Chondrocyte (in vitro differentiated cells): ENCODE data around the gene TRABD2B. TPM values are rescaled to one million over a fixed set of nuclear protein-coding genes. Genes with fewer than 3 reads are reported as not detected.

ENCODE experiments used
- DNase-seq: peaks from one replicate; pipeline ENCODE4 v3.0.0; 2021; ENCODE audit warnings: mixed read lengths, low spot score
- H3K27ac Mint-ChIP-seq: one replicate; pipeline ENCODE4 v1.8.0; 2021; ENCODE audit warnings: mild to moderate bottlenecking, moderate library complexity, mixed read lengths; ENCODE audit not compliant: unreplicated experiment
- H3K27me3 Mint-ChIP-seq: 2 replicates; pipeline ENCODE4 v1.8.0; 2021; ENCODE audit warnings: low read depth, mixed read lengths
- H3K36me3 Mint-ChIP-seq: 2 replicates; pipeline ENCODE4 v1.8.0; 2021; ENCODE audit warnings: low read depth, mixed read lengths
- H3K4me1 Mint-ChIP-seq: 2 replicates; pipeline ENCODE4 v1.8.0; 2021; ENCODE audit warnings: low read depth, mild to moderate bottlenecking, mixed read lengths
- H3K4me3 Mint-ChIP-seq: one replicate; pipeline ENCODE4 v1.8.0; 2021; ENCODE audit warnings: mild to moderate bottlenecking, moderate library complexity, mixed read lengths; ENCODE audit not compliant: unreplicated experiment
- H3K9me3 Mint-ChIP-seq: 2 replicates; pipeline ENCODE4 v1.8.0; 2021; ENCODE audit warnings: low read depth, mixed read lengths
- total RNA-seq: library from RNA; stranded (reverse); gene quantifications from 3 replicates; pipeline ENCODE4 v1.2.1, GENCODE V29; 2021
- TF ChIP-seq, protein P1 (sequence below): fragments of 200-600 bp; sonication (generic); IDR thresholded peaks from 2 replicates; pipeline ENCODE4 v1.5.0; 2021; ENCODE audit warnings: antibody characterized with exemption, mild to moderate bottlenecking, moderate library complexity

Gene TRABD2B
- total RNA-seq, 1 donor from 2014 or later = 0.90 TPM

DNA sequence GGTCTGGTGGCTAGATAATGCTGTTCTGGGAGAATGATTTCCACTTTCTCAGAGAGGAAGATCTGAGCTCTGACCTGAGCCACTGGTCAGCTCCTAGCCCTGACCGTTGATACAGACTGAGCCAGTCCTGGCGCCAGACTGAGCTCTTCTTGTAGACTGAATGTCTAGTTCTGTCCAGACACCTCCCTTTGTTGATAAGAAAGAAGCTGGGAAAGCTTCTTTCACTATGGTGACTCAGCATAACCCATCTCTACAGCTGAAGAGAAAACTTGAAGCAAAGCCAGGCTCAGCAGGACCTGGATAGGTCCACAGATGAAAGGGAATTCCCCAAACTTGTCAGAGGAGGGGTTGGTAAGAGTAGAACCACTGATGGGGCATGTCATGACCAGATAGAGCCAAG is 9.9 kb upstream of the TRABD2B start:
- Mint-ChIP-seq H3K4me1 (peaks cover 5% of the 10 kb centered on the region), H3K27me3 (peaks cover 33% of the 10 kb centered on the region), H3K27ac (no peak overlapping the region), H3K9me3 (no peaks in the 10 kb centered on the region), H3K36me3 (peaks cover 2% of the 10 kb centered on the region), H3K4me3 (no peak overlapping the region)
- TF ChIP-seq, protein P1, sequence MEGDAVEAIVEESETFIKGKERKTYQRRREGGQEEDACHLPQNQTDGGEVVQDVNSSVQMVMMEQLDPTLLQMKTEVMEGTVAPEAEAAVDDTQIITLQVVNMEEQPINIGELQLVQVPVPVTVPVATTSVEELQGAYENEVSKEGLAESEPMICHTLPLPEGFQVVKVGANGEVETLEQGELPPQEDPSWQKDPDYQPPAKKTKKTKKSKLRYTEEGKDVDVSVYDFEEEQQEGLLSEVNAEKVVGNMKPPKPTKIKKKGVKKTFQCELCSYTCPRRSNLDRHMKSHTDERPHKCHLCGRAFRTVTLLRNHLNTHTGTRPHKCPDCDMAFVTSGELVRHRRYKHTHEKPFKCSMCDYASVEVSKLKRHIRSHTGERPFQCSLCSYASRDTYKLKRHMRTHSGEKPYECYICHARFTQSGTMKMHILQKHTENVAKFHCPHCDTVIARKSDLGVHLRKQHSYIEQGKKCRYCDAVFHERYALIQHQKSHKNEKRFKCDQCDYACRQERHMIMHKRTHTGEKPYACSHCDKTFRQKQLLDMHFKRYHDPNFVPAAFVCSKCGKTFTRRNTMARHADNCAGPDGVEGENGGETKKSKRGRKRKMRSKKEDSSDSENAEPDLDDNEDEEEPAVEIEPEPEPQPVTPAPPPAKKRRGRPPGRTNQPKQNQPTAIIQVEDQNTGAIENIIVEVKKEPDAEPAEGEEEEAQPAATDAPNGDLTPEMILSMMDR = no peak
- DNase-seq = no peak

DNA sequence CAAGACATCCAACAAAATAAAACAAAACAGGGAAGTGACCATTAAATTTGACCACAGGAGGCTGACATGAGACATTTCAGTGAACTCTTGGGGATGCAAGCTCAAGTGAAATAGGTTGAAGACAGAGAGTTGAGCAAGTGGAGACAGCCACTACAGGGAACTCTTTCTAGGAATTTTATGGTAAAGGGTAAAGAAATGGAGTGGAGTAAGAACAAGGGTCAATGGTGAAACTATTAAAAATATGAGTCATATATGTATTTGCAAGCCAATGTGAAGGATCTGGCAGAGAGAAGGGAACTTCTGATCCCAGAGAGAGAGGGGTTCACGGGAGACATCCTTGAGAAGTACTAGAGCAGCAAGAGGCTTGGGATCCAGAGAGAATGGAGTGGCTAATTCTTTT is 9.1 kb upstream of the TRABD2B start:
- TF ChIP-seq, protein P1 = no peak
- DNase-seq = no peak
- peaks cover 2% of the 10 kb centered on the region for H3K36me3 Mint-ChIP-seq
- H3K4me3 Mint-ChIP-seq = no peak overlapping the region
- peaks cover 5% of the 10 kb centered on the region for H3K4me1 Mint-ChIP-seq
- H3K9me3 Mint-ChIP-seq = no peaks in the 10 kb centered on the region
- H3K27ac Mint-ChIP-seq = no peak overlapping the region
- peaks cover 30% of the 10 kb centered on the region for H3K27me3 Mint-ChIP-seq

DNA sequence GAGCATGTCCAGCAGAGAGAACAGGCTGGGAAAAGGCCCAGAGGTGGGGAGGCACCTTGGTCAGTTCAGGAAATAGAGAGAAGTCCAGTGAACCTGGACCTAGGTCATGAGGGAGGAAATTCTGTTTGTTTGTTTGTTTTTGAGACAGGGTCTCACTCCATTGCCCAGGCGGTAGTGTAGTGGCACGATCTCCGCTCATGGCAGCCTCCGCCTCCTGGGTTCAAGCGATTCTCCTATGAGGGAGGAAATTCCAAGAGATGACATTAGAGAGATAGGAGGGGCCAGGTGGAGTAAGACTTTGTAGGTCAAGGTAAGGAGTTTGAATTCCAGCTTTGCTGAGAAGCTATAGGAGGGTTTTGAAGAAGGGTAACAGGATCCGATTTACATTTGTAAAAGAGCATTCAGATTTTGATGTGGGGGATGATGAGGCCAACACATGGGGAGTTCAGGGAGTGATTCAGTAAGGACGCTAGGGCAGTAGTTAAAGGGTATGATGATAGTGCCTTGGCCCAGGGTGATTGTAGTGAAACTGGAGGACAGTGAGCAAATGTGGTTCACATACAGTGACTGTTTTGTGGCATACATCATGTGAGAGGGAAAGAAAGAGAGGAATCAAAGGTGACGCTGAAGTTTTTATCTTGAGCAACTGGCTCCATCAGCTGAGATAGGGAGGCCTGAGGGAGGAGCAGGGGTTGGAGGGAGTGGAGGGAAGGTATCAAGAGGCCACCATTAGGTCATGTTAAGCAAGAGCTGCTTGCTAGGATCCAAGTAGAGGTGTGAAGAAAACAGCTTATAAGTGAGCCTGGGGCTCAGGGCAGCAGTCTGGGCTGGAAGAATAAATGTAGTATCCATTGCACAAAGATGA is 8.3 kb upstream of the TRABD2B start:
- no peak for DNase-seq
- Mint-ChIP-seq H3K27ac (no peak overlapping the region), H3K4me1 (peaks cover 5% of the 10 kb centered on the region), H3K9me3 (no peaks in the 10 kb centered on the region), H3K36me3 (peaks cover 2% of the 10 kb centered on the region), H3K4me3 (no peak overlapping the region), H3K27me3 (peaks cover 30% of the 10 kb centered on the region)
- TF ChIP-seq, protein P1 = no peak

DNA sequence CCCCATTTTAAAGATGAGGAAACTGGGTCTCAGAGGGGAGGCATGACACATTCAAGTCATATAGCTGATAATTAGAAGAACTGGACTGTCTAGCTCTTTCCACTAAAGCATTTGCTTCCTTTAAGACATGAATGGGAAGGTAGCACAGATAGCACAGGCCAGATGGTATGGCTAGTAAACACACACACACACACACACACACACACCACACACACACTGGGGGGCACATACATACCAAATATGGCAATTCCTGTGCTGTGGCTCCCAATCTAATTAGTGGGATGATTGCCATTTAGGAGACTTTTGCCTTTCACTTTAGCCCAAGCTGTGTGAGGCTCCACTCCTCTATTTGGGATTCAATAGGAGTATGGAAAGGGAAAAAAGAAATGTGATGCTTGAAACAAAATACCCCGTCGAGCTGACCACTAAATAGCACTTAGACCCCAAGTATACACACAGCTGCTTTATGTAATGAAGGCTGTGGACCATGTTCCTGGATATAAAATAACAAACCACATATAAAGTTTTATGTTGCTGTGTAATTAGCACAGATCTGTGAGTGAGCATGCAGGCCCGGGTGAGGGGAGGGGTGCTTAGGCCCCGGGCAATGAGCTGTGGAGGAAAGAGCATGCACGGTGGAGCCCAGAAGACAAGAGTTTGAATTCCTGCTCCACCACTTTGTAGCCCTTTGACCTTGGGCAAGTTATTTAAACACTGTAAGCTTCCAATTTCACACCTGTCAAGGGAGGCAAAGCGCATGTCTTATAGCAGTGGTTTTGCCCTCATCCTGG is 6.8 kb upstream of the TRABD2B start:
- no peak overlapping the region for H3K4me3 Mint-ChIP-seq
- peaks cover 29% of the 10 kb centered on the region for H3K27me3 Mint-ChIP-seq
- TF ChIP-seq, protein P1 = no peak

DNA sequence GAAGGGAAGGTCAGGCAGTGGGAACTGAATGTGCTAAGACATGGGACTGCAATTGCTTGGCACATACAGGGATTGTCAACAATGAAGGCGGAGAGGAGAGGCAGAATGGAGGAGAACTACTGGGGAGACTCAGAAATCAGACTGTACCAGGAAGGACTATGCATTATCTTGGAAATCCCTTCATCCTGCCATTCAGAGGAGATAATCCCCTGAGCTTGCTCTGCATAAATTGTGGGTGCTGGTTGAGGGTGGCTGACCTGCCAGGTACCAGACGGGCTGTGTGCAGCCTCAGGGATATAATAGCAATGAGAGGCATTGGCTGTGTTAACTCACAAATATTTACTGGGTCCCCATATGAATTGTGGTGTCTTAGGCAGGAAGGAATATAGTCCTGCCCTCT is 5.0 kb upstream of the TRABD2B start:
- H3K9me3 Mint-ChIP-seq = no peaks in the 10 kb centered on the region
- DNase-seq = no peak
- H3K27ac Mint-ChIP-seq = no peak overlapping the region
- no peak overlapping the region for H3K4me3 Mint-ChIP-seq
- H3K36me3 Mint-ChIP-seq = peaks cover under 1% of the 10 kb centered on the region
- peaks cover 10% of the 10 kb centered on the region for H3K4me1 Mint-ChIP-seq
- peaks cover 40% of the 10 kb centered on the region for H3K27me3 Mint-ChIP-seq
- TF ChIP-seq, protein P1 = no peak

More for the DNA sequence above, 6.8 kb upstream of the TRABD2B start:
- no peak for DNase-seq
- no peaks in the 10 kb centered on the region for H3K9me3 Mint-ChIP-seq
- peaks cover 2% of the 10 kb centered on the region for H3K36me3 Mint-ChIP-seq
- H3K4me1 Mint-ChIP-seq = peaks cover 5% of the 10 kb centered on the region
- no peak overlapping the region for H3K27ac Mint-ChIP-seq
